ENCODE data around the gene CPSF3.
A peak's percentile ranks its signal among the peaks of the same experiment; 100 is the strongest.
"Not testable (repeated sequence)": the region's sequence is repeated elsewhere in the genome, so short reads cannot be mapped to it uniquely, and the experiment has no call there.

The CPSF3 gene

GRCh38 chr2:9472511-9472910 lies 49.1 kb downstream of the CPSF3 start:
- DNase-seq: no peak

- peak; percentile 17 for DNase-seq
Measured at GRCh38 chr2:9473308-9473984, 50.0 kb downstream of the CPSF3 start.

- DNase-seq: peak; percentile 72
Measured at GRCh38 chr2:9473985-9474360, 50.5 kb downstream of the CPSF3 start.

GRCh38 chr2:9474361-9475057 lies 51.1 kb downstream of the CPSF3 start, which contains the start of gene IAH1:
IAH1 (plus strand) TSS chr2:9474551; CDS start chr2:9474567, 16 bp downstream.
- DNase-seq: peak; percentile 70

DNA sequence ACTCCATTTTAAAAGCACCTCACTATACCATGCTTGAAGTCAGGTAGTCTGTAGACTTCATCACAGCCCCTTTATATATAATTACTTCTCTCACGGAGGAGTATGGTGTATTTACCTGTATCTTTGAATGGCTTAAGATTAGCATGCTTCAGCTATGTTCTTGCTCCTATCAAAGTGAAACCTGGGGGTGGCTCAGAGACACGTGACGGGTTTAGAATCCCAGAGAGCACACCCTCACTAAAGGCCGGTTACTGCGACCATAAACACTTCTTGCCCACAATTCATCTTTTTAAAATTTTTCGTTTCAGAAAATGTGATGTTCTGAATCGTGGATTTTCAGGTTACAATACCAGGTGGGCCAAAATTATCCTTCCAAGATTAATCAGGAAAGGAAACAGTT lies 54.5 kb downstream of the CPSF3 start:
- DNase-seq: no peak

- DNase-seq: no peak
Measured at GRCh38 chr2:9478526-9478925, 55.1 kb downstream of the CPSF3 start.

DNA sequence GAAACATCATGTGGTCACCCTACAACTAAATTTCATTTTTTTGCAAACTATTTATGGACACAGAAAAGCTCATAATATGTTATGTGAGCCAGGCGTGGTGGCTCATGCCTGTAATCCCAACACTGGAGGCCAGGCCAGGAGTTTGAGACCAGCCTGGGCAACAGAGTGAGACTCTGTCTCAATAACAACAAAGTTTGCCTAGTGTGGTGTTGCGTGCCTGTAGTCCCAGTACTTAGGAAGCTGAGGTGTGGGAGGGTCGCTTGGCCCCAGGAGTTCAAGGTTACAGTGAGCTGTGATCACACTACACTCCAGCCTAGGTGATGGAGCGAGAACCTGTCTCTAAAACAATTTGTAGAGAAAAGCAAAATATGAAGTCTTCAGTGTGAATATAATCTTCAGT lies 56.7 kb downstream of the CPSF3 start:
- no peak for DNase-seq

DNA sequence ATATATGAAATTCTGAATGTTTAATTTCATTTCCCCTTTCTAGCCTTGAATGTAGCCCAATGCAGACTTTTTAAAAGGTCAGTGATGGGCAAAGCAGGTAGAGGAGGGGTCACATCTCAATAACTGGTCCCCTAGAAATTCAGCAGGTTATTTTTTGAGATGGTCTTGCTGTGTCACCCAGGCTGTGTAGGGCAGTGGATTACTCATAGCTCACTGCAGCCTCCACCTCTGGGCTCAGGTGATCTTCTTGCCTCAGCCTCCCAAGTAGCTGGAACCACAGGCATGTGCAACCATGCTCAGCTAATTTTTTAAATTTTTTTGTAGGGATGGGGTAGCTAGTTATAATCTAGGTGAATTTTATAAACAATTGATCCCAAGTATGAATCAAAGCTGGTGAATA lies 59.7 kb downstream of the CPSF3 start:
- no peak for DNase-seq

- DNase-seq: no peak
Measured at GRCh38 chr2:9484533-9484932, 61.1 kb downstream of the CPSF3 start.

DNA sequence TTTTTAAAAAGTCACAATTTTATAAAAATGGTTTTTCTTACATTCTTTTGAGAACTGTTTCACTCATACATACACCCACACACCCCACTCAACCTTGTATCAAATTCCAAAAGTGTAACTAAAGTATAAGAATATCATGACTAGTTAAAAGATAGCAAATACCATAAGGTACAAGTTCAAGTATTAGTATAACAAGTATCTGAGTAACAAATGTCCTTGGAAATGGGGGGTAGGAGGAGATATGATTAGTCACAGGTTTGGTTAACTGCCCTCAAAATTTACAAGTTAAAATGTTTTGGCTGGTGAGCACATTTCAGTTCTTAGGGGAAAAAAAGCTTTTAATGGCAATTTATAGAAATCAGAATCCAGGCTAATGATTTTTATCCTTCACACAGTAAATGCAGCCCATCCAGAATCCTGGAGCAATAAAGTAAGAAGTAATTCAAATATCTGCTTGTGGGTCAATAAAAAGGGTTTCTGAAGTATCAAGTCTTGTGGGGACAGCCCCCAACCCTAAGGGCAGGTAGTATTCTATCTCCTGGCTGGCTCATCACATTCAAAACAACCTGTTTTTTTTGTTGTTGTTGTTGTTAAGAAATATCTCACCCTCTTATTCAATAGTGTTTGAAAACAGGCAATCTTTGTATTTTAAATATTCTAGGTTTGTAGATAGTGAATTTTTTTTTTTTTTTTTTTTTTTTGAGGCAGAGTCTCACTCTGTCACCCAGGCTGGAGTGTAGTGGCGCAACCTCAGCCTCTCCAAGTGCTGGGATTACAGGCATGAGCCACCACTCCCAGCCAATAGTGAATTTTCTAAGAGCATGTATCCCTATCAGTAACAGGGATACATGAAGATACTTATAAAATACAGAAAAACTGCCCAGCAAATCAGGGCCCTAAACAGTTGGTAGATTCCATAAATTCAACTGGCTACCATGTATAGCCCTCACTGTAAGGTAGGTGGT lies 65.4 kb downstream of the CPSF3 start:
- DNase-seq: no peak

DNA sequence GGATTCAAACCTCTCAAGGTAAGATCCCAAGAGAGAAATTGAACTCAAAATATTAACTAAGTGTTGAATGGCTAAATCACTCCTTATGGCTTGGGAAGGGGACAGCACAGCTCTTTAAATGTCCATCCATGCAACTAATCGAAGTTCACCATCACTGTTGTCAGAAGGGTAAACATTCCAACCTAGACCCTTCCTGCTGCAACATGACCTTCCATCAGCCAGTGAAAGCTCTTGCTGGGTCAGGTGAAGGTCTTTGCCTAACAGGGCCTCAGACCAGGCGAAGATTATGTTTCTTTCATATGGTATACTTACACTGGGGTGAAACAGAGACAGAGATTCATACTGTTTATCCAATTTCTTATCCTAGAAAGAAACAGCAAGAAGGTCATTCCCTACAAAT lies 67.3 kb downstream of the CPSF3 start:
- DNase-seq: no peak

GRCh38 chr2:9492927-9493326 lies 69.5 kb downstream of the CPSF3 start:
- no peak for DNase-seq

GRCh38 chr2:9493478-9493877 lies 70.0 kb downstream of the CPSF3 start:
- DNase-seq: no peak

- DNase-seq: no peak
Measured at GRCh38 chr2:9494081-9494480, 70.6 kb downstream of the CPSF3 start.

DNA sequence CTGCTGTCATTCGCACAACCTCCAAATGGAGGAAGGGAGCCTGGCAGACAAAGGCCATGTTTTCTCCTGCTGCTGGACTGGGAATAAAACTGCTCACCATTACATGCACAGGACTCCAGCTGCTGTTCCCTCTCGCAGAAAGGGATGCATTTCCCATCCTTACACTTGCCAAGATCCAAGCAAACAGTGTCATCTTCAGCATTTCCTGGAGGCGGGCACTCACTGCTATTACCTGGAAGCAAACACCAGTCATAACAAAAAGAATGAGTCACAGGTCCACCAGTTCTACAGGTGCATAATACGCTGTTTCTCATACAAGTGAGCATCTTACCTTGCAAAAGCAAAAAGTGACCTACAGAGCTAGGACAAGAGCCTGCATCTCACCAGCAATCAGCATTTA lies 73.6 kb downstream of the CPSF3 start:
- no peak for DNase-seq

DNA sequence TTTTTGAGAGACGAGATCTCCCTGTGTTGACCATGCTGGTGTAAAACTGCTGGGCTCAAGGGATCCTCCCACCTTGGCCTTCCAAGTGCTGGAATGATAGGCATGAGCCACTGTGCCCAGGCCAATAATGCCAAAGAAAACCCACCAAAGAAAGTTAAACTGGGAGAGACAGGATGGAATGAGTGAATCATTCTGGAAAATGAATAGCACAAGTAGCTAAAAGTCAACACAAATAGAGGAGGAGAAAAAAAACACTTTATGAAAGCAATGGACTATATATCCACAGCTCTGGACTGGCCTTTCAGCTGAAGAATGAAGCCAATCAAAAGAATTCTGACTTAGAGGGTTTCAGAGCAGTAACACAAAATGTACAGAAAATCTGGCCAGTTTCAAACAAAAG lies 74.8 kb downstream of the CPSF3 start:
- no peak for DNase-seq

GRCh38 chr2:9508931-9509330 lies 85.5 kb downstream of the CPSF3 start:
- no peak for DNase-seq

DNA sequence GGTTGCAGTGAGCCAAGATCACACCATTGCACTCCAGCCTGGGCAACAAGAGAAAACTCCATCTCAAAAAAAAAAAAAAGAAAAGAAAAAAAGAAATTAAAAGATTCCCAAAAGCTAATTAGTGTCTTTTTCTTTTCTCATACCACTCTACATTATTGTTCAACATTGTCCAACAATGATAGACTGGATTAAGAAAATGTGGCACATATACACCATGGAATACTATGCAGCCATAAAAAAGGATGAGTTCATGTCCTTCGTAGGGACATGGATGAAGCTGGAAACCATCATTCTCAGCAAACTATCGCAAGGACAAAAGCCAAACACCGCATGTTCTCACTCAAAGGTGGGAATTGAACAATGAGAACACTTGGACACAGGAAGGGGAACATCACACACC lies 90.5 kb downstream of the CPSF3 start:
- DNase-seq: not testable (repeated sequence)

DNA sequence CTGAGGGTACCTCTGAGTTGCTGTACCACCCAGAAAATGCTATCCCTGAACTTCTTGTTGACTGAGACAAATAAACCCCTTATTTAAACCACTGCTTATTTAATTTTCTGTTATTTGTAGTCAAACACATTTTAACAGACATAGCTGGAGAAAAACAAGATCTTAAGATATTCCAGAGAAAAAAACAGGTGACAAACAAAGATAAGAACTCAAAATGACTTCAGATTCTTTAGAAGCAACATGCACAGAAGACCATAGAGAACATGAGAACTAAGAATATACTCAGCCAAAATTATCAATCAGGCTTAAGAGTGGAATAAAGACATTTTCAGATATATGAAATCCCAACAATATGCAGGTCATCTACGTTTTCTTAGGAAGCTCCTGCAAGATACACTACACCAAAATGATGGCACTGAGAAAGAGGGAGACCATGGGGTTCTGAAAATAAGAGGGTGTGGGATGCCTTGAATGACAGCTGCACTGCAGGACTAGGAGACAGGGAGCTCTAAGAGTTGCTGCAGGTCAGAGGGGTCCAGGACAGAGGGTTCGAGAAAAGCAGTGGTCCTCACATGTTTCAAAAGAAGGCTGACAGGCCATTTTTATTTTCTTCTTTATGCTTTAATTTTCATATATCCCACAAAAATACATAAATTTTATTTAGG lies 93.8 kb downstream of the CPSF3 start:
- no peak for DNase-seq

DNA sequence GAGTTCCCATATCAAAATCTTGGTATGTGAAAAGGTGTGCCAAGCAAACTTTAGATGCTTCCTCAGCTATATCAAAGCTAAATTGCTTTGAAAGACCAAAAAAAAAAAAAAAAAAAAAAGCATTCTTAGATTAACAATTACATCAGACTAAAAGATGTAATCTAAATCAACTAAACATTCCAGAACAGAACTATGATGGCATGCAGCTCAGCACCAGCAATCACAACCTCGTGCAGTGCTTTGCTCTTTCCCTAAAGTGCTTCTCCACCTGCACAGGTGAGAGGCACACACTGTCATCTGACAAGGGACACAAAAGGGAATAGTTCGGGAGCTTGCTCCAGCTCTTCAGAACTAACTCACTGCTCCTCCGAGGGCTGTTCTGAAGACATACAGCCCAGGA lies 94.7 kb downstream of the CPSF3 start:
- no peak for DNase-seq

GRCh38 chr2:9518780-9519179 lies 95.3 kb downstream of the CPSF3 start:
- no peak for DNase-seq

DNA sequence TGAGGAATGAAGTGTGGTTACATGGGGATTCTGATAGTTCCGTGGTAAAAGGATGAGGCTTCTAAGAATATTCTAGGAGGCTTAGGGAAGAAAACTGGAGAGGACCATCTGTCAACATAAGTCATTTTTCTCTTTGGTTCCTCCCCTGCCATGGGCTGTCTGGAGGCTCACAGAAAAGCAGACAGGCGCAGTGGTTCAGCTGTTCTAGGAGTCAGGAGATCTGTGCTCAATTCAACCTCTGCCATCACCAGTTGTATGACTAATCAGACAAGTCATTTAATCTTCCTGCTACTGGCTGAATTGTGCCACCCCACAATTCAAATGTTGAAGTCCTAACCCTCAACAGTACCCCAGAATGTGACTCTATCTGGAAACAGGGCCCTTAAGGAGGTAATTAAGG lies 95.8 kb downstream of the CPSF3 start:
- no peak for DNase-seq

Data from CD4-positive, alpha-beta T cell treated with Interleukin-4 for 4 hours (primary cell).